Activated T-cell treated with anti-CD3 and anti-CD28 coated beads for 4 hours (primary cell): Measurements from ENCODE around the gene HOXC5.
A peak's percentile ranks its signal among the peaks of the same experiment; 100 is the strongest.

Experiments
- DNase-seq: peaks from one replicate; pipeline ENCODE4 v3.0.0-alpha.2; 2020

Gene HOXC5

DNA sequence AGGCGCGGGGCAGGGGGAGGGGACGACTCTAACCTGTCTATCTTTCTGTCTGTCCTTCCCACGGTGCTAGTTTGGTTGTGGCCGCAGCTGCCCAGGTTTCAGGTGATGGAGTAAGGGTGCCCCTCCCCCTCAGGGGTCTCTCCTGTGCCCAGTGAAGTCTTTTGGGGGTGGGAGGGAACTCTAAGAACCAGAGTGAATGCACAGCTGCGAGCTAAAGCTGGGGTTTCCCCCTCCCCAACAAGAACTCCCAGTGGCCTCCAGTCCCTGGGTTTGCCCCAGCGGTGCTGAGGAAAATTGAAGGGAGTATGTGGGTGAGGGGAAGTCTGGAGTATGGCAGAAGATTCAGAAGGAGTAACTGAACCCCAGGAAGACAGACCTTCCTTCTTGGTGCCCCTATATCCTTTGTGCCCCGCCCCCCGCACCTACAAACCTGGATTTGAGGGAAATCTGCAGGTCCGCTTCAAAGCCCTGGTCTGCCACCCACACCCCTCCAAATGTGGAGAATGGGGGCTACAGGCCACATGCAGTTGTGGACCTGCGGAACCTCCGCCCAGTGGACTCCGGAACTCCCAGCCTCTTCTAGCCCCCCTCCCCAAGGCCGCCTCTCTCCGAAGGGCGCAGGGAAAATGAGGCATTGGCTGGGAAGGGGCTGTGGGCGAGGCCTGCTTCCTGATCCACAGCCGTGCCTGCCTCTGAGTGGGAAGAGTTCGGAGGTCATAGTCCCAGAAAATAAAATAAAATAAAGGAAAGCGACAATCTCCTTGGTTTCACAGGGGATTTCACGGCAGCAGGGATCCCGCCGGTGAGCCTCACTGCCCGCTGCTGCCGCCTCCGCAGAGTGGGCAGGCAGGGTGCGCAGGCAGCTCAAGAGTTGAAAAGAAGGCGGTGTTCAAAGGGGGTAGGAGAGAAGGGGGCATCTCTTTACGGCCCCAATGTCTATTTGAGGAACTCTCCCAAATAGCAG is 36.3 kb upstream of the HOXC5 start:
- DNase-seq: no peak

DNA sequence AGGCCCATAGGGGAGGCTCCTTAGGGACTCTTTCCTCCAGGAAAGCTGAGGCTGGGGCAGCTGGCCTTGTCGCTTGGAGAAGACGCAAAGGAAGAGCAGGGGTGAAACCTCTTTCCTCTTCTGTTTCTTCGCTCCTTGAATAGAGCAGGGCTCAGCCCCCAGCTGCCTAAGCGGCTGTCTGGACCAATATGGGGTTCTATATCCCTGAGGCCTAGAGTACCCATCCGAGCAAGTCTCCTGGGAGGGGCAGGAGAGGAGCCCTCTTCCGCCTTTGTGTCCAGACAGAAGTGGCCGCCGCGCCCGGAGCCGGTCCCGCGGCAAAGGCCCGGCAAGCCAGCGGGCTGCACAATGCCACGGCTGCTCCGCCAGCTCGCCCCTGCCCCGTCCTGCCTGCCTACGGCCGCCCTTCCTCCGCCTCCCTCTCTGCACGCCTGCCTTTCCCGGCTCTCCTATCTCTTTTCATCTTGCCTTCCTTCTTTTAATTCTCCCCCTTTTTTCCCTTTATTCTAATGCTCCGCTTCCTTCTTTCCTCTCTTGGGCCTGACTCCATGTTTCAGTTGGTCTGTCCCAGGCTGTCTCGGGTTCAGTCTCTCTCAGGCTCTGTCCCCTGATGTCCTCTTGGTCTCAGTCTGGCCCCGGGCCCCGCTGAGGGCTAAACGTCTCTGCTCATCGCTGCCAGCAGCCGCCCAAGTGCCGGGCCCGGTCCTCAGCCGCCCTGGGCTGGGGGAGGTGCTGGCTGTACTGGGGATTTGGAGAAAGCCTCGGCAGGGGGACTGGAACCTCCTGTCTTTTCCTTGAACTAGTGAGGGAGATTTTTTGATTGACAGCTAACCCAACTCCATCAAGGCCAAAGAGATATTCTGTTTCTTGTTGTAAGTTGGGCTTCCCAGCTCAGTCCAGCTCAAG is 35.4 kb upstream of the HOXC5 start:
- no peak for DNase-seq

DNA sequence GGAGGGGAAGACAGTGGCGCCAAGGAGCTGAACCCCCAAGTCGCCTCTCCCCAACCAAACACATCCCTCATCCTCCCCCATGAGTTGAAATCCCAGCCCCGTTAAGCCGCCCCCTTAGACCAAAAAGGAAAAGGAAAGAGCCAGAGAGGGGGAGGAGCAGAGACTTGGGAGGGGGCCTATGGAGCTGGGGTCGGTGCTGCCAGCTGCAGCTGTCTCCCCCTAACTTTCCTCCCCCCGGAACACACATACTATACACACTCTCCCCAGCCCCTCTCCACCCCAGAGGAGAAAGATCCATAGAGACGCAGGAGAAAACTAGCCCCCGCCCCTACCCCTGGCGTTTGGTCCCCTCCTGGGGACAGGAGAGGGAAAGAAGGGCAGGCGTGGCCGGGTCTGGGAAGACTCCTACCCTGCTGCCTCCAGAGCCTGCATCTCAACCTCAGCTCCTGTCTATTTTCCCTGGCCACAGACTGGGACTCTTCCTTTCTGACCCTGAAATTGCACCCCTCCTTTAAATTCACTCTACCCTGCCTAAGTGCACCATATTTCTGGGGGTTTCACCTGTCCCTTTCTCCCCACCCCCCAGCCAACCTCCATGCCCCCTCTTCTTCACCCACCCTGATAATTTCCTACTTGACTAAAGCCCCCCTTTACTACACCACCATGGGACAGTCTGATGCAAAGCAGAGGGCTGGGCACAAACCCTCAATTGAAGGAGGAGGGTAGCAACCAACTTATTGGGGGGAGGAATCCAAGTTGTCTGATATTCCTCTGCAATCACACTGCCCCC is 34.5 kb upstream of the HOXC5 start:
- no peak for DNase-seq

DNA sequence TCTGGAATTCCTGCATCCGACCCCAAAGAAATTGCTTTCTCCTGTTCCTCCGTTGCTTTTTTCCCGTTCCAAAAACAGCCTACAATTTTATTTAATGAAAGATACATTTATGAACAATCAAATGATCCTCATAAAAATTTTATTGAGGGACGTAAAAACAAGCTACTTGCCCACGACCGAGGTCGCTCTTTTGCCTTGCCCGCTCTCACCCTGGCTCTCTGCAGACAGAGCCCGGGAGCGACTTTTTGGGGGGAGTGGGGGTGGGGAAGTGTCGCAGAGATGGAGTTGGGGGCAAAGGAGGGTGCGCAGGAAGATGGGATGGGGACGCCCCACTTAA is 34.0 kb upstream of the HOXC5 start:
- DNase-seq: no peak

DNA sequence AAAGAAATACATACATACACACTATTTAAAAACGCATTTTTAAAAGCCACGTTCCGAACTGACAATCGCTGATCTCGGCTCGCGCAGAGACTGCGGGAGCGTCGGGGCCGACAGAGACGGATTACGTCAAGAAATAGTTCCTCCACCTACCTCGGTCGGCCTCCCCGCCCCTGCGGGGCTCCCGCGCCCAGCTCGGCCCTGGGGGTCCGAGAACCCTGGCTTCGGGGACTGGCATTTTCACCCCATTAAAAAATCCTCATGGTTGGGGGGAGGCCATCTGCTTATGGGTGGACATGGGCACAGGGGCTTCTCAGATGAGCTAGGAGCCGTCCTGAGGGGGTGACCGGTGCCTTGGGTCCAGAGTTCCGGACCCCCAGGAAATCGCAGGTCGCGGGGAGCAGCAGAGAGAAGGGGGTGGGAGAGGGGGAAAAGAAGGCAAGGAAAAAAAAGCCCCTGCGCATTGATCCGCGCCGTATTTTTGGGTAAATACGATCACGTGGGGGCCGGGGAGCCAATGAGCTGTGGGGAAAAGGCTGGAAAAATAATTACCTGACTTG is 33.2 kb upstream of the HOXC5 start:
- no peak for DNase-seq

DNA sequence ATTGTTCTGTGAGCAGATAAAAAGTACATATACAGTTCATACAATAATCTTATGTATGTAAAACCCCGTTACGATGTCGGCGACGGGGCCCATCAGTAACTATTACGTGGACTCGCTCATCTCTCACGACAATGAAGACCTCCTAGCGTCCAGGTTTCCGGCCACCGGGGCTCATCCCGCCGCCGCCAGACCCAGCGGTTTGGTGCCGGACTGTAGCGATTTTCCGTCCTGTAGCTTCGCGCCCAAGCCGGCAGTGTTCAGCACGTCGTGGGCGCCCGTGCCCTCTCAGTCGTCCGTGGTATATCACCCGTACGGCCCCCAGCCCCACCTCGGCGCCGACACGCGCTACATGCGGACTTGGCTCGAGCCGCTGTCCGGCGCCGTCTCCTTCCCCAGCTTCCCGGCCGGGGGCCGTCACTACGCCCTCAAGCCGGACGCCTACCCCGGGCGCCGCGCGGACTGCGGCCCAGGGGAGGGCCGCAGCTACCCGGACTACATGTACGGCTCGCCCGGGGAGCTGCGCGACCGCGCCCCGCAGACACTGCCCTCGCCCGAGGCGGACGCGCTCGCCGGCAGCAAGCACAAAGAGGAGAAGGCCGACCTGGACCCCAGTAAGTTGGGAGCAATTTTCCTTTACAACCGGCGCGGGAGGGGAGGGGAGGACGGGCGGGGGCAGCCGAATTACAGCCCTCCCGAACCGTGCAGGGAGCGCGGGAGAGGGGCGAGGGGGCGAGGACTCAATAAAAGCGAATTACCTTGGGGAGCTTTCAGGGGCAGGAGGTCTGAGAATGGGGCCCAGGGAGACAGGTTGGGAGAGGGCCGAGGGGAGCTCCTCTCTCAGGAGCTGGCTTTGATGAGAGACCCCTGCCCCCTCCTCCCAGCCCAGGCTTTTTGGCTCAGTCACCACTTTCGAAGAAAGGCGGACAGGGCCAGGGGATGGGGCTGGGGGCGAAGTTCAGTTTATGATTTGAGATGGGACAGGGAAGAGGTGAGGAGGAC is 32.4 kb upstream of the HOXC5 start, which contains the start of gene HOXC9:
Gene HOXC9 (plus strand): TSS at position 46 of the 999 bp plus-strand sequence. CDS start 28 bp downstream, at position 74.
- no peak for DNase-seq

DNA sequence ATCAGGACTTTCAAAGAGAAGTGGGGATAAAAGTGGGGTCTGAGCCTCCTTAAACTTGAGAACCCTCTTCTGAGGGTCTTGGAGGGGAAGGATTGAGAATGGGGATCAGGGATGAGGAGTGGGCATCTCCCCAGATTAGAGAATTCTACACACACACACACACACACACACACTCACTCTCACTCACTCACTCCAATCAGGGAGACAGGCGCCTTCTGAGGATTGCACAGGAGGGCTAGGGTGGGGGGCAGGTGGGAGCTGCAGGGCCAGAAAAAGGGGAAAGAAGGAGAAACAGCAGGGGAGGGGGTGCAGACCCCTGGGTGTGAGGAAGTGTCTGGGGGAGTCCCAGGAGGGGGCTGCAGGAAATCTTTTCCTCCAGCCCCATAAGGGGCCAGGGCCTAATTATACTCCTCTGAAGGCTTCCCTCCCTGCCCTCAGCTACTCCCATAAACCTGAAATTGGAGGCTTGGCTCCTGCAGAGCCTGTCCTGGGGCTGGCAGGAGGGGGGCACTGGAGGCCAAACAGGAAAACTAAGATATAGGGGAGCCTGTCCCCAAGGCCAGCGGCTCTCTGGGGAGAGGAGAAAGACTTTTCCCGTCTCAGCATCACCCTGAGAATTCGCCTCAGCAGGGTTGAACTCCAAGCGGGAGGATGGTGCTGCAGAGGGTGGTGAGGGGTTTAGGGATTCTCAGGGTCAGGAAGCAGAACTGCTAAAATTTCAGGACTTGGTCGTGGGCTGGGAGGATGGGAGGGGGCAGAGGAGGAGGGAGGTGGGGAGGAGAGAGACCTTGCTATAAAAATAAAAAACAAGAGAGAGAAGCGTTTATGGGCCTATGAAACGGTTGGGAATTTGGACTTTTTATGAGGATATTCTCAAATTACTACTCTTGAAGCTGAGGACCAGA is 31.3 kb upstream of the HOXC5 start:
- no peak for DNase-seq

DNA sequence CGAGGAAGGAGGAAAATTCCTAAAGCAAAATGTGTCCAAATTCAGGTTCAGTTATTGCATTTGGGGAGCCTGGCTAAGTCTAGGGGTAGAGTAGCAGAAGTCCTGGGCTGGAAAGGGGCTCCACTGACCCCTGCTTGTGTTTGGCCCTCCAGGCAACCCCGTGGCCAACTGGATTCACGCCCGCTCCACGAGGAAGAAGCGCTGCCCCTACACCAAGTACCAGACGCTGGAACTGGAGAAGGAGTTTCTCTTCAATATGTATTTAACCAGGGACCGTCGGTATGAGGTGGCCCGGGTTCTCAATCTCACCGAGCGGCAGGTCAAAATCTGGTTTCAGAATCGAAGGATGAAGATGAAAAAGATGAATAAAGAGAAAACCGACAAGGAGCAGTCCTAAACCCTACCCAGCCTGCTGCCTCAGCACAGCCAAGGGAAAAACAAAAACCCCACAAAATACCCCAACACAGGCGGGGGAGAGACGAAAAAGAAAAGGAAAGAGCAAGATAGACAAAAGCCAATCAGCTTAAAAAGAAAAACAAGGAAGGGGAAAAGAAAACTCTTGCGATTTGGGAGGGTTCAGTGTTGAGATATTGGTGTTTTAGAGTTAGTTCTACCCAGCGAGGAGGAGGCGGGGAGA is 30.5 kb upstream of the HOXC5 start:
- DNase-seq: no peak

DNA sequence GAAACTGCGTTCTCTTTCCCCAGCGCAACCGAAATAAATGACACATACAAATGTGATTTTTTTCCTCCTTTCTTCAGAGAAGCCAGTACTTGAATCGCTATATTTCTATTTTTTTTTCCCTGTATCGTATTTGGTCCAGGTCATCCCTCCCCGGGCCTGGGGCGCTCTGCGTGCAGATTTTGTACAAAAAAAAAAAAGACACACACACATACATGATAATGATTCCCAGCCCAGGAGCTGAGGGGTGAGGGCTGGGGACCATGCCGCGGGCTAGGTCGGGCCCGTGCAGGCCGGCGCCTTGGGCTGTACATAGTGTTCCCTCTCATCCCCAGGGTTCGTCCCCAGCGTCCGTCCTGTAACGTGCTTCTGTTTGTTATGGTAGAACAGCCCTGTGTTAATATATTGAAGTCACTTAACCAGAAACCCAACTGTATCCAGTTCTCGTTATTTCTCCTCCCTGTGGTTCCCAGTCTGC is 29.9 kb upstream of the HOXC5 start:
- DNase-seq: no peak

DNA sequence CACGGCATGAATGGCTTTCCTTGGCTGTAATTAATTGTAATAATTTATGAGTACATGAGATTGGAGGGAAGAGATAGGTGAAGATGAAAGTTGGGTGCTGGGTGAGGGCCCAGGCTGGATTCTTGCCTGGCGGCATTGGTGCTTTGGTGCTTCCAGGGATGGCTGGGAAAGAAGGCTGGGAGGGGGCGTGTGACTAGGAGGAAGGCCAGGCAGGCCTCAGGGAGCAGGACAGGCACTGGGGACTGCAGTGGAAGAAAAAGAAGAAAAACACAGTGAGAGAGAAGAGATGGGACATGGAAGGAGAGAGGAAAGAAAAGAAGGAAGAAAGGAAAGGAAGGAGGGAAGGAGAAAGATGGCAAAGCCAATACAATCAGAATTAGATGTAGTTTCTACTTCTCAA is 29.2 kb upstream of the HOXC5 start:
- DNase-seq: no peak

DNA sequence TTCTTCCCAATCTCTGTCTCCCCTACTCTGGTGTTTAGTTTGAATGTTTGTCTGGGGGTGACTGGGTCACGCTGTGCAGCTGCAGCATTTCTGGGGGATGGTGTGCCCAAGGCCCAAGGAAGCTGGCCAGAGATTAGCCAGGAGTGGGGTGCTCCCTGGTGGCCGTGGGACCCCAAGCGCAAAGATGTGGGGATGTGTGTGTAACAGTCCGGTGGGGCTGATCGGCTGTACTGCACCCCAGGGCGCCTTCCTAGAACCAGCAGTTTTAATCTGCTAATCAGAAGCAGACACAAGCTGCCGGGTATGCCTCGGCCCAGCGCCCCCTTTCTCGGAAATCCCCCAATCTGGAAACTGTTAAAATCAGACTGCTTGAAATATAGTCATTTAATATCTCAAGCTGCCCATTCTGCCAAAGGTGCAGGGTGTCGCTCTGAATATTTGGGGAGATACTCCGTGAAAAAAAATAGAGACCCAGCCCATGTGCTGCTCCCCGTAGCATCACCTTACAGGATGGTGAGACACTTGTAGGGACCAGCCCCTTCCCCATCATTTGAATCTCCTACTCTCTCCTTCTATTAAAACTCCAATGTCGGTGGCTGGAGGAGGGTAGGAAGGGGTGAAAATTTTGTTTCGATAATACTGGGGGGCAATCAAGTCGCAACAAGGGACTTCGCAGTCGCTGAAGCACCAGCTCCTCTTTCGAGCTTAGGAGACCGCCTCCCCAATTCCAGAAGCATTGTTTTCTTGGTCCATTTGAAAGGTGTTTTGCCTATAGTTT is 28.6 kb upstream of the HOXC5 start:
- DNase-seq: no peak

DNA sequence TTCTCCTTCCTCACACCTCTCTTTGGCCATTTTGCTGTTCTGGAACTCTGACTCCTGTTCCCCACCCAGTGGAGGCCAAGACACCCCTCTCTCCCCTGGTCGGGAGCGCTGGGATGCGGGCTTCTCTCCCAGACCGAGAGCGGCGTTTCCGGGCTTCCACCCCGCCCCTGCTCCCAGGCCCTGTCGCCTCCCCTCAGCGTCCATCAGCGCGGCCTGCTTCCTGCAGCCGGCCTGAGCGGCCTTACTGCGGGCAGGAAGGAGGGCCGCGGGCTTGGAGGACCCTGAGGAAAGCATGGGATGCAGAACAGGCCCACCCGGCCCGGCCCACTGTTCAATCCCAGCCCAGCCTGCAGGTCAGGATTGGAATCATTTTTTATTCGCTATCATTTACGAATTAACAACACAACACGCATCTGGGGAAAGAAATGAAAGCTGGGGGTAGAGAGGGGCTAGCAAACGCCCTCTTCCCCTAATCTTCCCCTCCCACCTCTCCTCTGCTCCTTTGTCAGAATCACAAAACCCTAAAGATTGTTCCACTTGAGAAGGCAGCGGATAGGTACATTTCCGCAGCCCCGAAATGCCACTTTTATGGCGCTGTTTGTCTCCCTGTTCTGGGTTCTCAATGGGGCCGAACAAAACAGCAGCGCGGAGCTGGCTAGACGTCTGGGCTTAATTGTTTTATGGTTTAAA is 27.9 kb upstream of the HOXC5 start:
- no peak for DNase-seq

DNA sequence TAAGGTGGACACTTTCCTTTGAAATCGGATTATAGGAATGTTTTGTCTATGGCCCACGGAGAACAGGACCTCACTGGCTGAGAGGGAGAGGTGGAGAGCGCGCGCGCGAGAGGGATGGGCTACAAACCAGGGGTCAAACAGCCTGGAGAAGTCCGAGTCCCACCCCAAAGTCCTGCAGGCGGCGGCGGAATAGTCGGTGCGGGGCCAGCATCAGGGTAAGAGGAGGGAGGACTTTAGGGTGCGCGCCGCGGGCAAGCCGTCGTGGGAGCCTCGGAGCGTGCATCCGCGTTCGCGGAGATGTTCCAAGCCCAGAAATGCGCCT is 27.4 kb upstream of the HOXC5 start:
- DNase-seq: no peak

DNA sequence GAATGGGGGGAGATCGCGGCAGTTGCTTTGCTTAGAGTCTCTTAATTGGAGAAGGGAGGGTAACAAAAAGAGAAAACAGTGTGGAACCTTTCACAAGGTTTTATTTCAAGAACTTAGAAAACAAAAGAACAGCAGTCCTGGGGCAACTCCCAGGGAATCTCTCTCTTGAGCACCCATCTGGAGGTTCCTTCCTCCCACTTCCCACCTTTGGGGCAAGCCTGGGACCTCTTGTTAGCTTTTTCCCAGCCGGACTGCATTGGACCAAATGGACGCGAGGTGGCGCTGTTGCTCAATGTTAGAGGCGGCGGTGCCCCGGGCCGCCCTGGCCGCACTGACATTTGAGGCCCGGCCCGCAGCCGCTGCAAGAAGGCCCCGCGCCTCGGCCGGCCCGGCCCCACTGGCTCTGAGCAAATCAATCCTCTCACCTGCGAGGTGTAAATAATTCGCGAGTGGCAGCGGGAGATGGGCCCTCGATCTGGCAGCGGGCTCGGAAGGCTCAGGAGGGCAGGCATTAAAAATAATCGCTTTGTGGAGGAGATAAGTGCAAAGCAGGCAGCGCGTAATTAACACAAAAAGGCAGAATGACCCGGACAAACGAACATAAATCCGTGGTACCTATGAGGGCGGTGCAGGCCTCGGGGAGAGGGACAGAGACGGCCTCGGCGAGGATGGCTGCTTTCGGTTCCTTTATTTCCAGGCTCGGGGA is 26.8 kb upstream of the HOXC5 start:
- peak; percentile 81 for DNase-seq

DNA sequence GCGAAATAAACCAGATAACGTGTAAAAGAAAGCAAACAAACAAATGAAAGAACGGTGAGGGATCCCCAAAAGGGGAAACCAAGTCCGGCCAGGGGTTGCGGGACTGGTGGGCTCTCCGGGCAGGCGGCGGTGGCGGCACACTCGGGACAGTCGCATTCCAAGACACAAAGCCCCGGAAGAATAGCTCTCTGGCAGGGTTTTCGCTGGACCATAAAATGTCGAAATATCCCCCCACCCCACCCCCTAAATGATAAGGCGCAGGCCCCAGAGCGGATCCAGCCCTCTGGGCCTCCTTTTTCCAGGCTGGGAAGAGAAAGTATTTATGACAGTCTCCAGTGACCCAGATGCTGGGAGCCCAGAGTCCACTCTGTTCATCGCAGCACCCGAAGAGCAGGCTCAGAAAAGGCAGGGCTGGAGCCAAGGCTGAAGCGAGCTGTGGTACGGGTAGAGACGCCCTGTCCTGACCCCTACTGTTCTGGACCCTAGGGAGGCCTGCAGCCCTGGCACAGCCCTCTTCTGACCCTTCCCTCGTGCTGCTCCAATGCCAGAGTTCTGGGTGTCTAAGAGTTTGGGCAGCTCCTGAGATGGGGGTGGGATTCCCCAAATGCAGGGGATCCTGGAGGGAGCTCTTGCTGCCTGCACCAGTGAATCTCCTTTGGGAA is 26.2 kb upstream of the HOXC5 start:
- no peak for DNase-seq

DNA sequence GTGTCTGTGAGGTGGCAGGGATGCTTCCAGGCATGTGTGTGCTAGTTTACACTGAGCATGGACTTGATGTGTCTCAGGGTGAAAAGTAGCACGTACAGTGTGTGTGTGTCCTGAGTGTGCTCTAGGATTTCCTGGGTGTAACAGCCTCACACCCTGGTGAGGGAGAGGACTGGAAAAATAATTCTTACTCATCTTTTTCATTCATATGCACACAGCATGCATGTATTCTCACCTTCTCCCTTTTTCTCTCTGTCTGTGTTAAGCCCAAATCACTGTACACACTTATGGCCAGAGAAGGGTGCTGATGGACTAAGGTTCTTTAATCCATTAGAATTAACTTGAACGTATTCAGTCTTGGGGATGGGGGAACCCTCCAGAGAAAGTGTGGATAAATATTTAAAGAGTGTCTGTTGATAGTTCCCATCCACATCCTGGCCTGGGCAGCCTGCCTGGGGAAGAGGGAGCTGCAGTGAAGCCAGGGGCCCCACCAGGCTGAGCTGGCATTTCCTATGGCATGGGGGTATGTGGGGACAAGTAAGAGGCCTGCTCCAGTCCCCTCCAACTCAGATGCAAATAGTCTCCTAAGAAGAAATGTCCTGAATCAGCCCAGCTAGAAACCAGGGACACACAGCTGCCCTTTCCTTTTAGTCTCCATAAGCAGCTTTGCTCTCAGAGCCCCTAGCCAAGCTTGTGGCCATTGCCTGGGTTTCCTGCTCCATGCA is 25.2 kb upstream of the HOXC5 start:
- DNase-seq: no peak

DNA sequence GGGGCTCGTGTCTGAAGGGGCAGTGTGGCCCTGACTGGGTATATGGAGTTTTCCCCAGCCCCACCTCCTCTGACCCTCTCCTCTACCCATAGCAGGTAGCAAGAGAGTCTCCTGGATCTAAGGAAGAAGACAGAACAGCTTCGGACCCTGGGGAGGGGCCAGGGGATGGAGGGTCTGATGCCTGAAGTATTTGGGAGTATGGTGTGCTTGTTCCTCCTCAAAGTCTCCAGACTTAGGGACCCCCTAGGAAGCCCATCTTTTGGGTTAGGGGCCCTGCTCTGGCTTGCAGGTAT is 24.6 kb upstream of the HOXC5 start:
- no peak for DNase-seq
